ENCODE results near the gene WWP2.

DNA sequence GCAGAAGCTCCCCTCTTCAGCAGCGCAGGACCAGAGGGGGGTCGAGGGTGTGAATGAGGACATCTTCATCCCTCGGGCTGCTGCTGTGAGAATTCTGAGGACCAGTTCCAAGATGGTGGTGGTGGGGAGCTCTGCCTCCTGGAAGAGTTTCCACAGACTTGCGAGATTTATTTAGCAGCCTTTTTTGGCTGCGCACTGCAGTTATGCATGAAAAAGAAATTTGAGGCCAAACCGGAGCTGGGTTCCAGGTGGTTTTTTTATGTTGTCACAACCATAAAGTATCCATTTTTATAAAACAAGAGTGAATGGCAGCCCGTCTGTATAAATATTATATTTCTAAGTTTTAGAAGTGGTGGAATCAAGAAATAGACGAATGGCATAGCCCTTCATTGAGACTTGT is 112.1 kb downstream of the WWP2 start:
- TF ChIP-seq POLR2A (IDR thresholded peaks at IDR 0.05) (no peak), CTCF (IDR thresholded peaks at IDR 0.05) (no peak)

Data from body of pancreas (tissue), 4 donors.